ENCODE data around the gene EGFLAM. TPM values are rescaled to one million over a fixed set of nuclear protein-coding genes. Genes with fewer than 3 reads are reported as not detected.

Gene EGFLAM
- total and polyA plus RNA-seq, 2 donors (not counting 3 experiments of a cell fraction or from before 2014, with no cell fraction given), result 1.2 to 2.7 TPM

DNA sequence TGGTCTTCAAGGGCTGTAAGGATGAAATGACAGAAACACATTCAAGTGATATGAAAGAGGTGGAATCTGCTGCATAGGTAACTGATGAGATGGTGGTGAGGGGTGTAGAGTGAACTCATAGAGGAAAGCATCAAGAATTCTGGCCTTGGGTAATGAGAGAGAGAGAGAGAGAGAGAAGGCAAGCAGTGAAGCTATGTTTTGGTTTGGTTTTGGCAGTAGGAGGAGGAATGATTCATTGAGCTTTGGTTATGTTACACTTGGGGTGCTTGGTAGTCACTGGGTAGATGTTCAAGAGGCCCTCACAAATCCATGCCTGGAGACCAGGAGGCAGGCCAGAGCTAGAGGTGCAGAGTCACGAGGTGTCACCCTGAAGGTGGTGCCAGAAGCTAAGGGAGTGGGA lies 89.5 kb downstream of the EGFLAM start:
- no peak overlapping the region for H2AFZ ChIP-seq (ENCODE audit: low read depth, low read length)
- intact Hi-C loops (cut with micrococcal nuclease) (no loop called here), dilution Hi-C loops (cut with MboI; ENCODE audit: extremely low pct_ligation_motif_present, low sequenced_read_pairs) (no loop called here)
- ChIA-PET POLR2A (no interaction called here), CTCF (no interaction called here)
- no peak for TF ChIP-seq FOS (IDR thresholded peaks at IDR 0.05; ENCODE audit: borderline replicate concordance, insufficient read depth, low read length)
- no peak for TF ChIP-seq EZH2 (IDR thresholded peaks at IDR 0.05; ENCODE audit: borderline replicate concordance, low read depth, low read length, severe bottlenecking)
- TF ChIP-seq, protein P1, sequence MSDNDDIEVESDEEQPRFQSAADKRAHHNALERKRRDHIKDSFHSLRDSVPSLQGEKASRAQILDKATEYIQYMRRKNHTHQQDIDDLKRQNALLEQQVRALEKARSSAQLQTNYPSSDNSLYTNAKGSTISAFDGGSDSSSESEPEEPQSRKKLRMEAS (IDR thresholded peaks at IDR 0.05; ENCODE audit: insufficient read depth, insufficient read length), result no peak
- TF ChIP-seq, protein P2, sequence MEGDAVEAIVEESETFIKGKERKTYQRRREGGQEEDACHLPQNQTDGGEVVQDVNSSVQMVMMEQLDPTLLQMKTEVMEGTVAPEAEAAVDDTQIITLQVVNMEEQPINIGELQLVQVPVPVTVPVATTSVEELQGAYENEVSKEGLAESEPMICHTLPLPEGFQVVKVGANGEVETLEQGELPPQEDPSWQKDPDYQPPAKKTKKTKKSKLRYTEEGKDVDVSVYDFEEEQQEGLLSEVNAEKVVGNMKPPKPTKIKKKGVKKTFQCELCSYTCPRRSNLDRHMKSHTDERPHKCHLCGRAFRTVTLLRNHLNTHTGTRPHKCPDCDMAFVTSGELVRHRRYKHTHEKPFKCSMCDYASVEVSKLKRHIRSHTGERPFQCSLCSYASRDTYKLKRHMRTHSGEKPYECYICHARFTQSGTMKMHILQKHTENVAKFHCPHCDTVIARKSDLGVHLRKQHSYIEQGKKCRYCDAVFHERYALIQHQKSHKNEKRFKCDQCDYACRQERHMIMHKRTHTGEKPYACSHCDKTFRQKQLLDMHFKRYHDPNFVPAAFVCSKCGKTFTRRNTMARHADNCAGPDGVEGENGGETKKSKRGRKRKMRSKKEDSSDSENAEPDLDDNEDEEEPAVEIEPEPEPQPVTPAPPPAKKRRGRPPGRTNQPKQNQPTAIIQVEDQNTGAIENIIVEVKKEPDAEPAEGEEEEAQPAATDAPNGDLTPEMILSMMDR (IDR thresholded peaks at IDR 0.05; ENCODE audit: extremely low read depth in 1 of 2, insufficient read depth in 1 of 2, low read depth in 1 of 2, low read length in 2 of 2), result no peak
- TF ChIP-seq JUN (IDR thresholded peaks at IDR 0.05; ENCODE audit: borderline replicate concordance, insufficient read depth, insufficient read length, low read depth), result no peak
- TF ChIP-seq POLR2AphosphoS5 (IDR thresholded peaks at IDR 0.05; ENCODE audit: insufficient read depth, low read depth, low read length), result no peak
- TF ChIP-seq MYC (IDR thresholded peaks at IDR 0.05; ENCODE audit: low read depth, low read length), result no peak
- no peak for TF ChIP-seq GATA2 (IDR thresholded peaks at IDR 0.05; ENCODE audit: insufficient read depth, insufficient read length, low read depth, low read length)
- TF ChIP-seq POLR2A (IDR thresholded peaks at IDR 0.05; ENCODE audit: low read depth, low read length), result no peak
- no peaks in the 10 kb centered on the region for H3K4me1 ChIP-seq (ENCODE audit: control insufficient read depth, extremely low read depth, insufficient read depth, low read length)
- no peak overlapping the region for H3K27ac ChIP-seq (ENCODE audit: insufficient read depth, low read depth, low read length)
- no peak overlapping the region for H3K4me3 ChIP-seq (replicated peaks in 1 of 3; ENCODE audit: insufficient read depth in 1 of 3, low read depth in 1 of 3, low read length in 3 of 3)
- H3K9me1 ChIP-seq (replicated peaks; ENCODE audit: control insufficient read depth, extremely low read depth, insufficient read depth, low read length), result no peaks in the 10 kb centered on the region
- no peak overlapping the region for H3K4me2 ChIP-seq (ENCODE audit: insufficient read depth, low read length)
- DNase-seq (ENCODE audit: low read depth, low spot score) (no peak), FAIRE-seq (no peak)
- H4K20me1 ChIP-seq (replicated peaks; ENCODE audit: control insufficient read depth, extremely low read depth, insufficient read depth, low read length), result no peaks in the 10 kb centered on the region
- no TSS peak for BruUV-seq (replicated peaks)
- H3K9me3 ChIP-seq (replicated peaks; ENCODE audit: control insufficient read depth, insufficient read depth, low read length), result no peaks in the 10 kb centered on the region
- H3K79me2 ChIP-seq (ENCODE audit: control insufficient read depth, insufficient read depth, low read length), result no peaks in the 10 kb centered on the region
- H3K36me3 ChIP-seq (ENCODE audit: control insufficient read depth in 2 of 2, extremely low read depth in 1 of 2, insufficient read depth in 2 of 2, low read length in 2 of 2), result no peaks in the 10 kb centered on the region
- H3K27me3 ChIP-seq (ENCODE audit: control insufficient read depth in 2 of 2, insufficient read depth in 2 of 2, low read length in 2 of 2), result peaks cover 0 to 2% of the 10 kb centered on the region in 2 experiments
- H3K9ac ChIP-seq (replicated peaks; ENCODE audit: extremely low read depth, insufficient read depth, low read length), result no peak overlapping the region
